ENCODE measurements around the gene RFNG. TPM values are rescaled to one million over a fixed set of nuclear protein-coding genes. Genes with fewer than 3 reads are reported as not detected.

The RFNG gene
- total and polyA plus RNA-seq, 2 of the 4 experiments (the other 2 are of a cell fraction): 6.8 to 47.3 TPM

- Histone ChIP-seq H2BK120ac (ENCODE audit: low read depth, low read length) (no peak overlapping the region), H3K18ac (ENCODE audit: low read depth, low read length) (no peak overlapping the region), H4K91ac (ENCODE audit: insufficient read depth, low read depth, low read length) (no peak overlapping the region), H2BK20ac (ENCODE audit: low read depth, low read length) (no peak overlapping the region), H3K27ac (ENCODE audit: insufficient read depth, low read length) (no peak overlapping the region), H3K56ac (ENCODE audit: extremely low read depth, insufficient read depth, low read length) (no peak overlapping the region), H2AK9ac (replicated peaks; ENCODE audit: low read depth, low read length, poor library complexity) (peak overlapping the region; percentile 42), H3K4me2 (ENCODE audit: low read depth, low read length) (no peak overlapping the region), H4K5ac (ENCODE audit: low read depth, low read length) (no peak overlapping the region), H4K20me1 (ENCODE audit: insufficient read depth, low read length) (peaks cover 5% of the 10 kb centered on the region), H3K79me1 (ENCODE audit: low read depth in 1 of 2, low read length in 2 of 2) (peaks cover 7 to 12% of the 10 kb centered on the region in 2 experiments), H2AFZ (replicated peaks; ENCODE audit: low read length, poor library complexity) (no peak overlapping the region), H3K14ac (replicated peaks; ENCODE audit: low read depth, low read length) (no peak overlapping the region), H3K9me1 (ENCODE audit: insufficient read depth, low read length) (0 out of 2 replicates have a peak, but pooled peaks cover 7% of the 10 kb centered on the region), H3K23ac (ENCODE audit: low read depth, low read length) (no peak overlapping the region), H3K9ac (ENCODE audit: low read depth, low read length) (no peak overlapping the region), H3K4me3 (ENCODE audit: insufficient read depth, low read depth, low read length) (no peak overlapping the region), H2BK15ac (ENCODE audit: low read depth, low read length) (no peak overlapping the region), H2BK5ac (ENCODE audit: low read depth, low read length, poor library complexity, severe bottlenecking) (no peak overlapping the region), H4K8ac (ENCODE audit: low read depth in 2 of 2, low read length in 2 of 2) (no peak overlapping the region), H3K4me1 (ENCODE audit: control insufficient read depth, insufficient read depth, low read length) (peaks cover 11% of the 10 kb centered on the region), H3K27me3 (ENCODE audit: control insufficient read depth, insufficient read depth, low read length) (no peaks in the 10 kb centered on the region), H2AK5ac (ENCODE audit: low read depth, low read length) (no peak overlapping the region), H3K4ac (ENCODE audit: low read depth, low read length) (no peak overlapping the region), H3K36me3 (ENCODE audit: control insufficient read depth, insufficient read depth, low read length) (no peaks in the 10 kb centered on the region; the same call in 1 of the 2 replicates), H3K9me3 (ENCODE audit: control insufficient read depth, insufficient read depth, low read length) (no peaks in the 10 kb centered on the region)
- dilution Hi-C loops (cut with HindIII; ENCODE audit: low sequenced_read_pairs, unreplicated experiment) (no loop called here), intact Hi-C loops (cut with micrococcal nuclease) (loop anchor here (10.0 kb wide), 1 partner anchor 291 kb away; no protein-coding TSS in a partner anchor), in situ Hi-C loops (cut with MboI; ENCODE audit: low sequenced_read_pairs) (loop anchor here (5.0 kb wide), 1 partner anchor 124 kb away; no protein-coding TSS in a partner anchor)
- no TSS peak for BruUV-seq (replicated peaks)
- WGBS, 2 experiments (ENCODE audit: extremely low coverage in 2 of 2, insufficient read length in 1 of 2): 92% methylated on average over 11 of the region's 38 CpGs; no CpG with 5 or more reads in 1 of the 2 experiments
- ATAC-seq (ENCODE audit: low read depth): no peak
- CTCF ChIA-PET: no interaction called here
- POLR2A ChIA-PET (ENCODE audit: unreplicated experiment): no interaction called here
- DNase-seq: no peak
- TF ChIP-seq RAD21 (IDR thresholded peaks at IDR 0.05; ENCODE audit: low read length) (no peak), ELK1 (IDR thresholded peaks at IDR 0.05; ENCODE audit: borderline replicate concordance, low read depth, low read length) (no peak), MXI1 (IDR thresholded peaks at IDR 0.05; ENCODE audit: borderline replicate concordance, low read depth, low read length) (no peak), CEBPB (IDR thresholded peaks at IDR 0.05; ENCODE audit: low read depth, low read length) (no peak), FOS (IDR thresholded peaks at IDR 0.05; ENCODE audit: low read depth, low read length) (no peak), POLR2A (IDR thresholded peaks at IDR 0.05; ENCODE audit: low read depth, low read length) (no peak), USF2 (IDR thresholded peaks at IDR 0.05; ENCODE audit: low read depth, low read length) (no peak), BHLHE40 (IDR thresholded peaks at IDR 0.05; ENCODE audit: low read depth, low read length) (no peak), RCOR1 (IDR thresholded peaks at IDR 0.05; ENCODE audit: insufficient replicate concordance, low read length) (no peak), MAZ (IDR thresholded peaks at IDR 0.05; ENCODE audit: borderline replicate concordance, low read depth, low read length) (no peak), NFE2L2 (IDR thresholded peaks at IDR 0.05; ENCODE audit: low read depth, low read length) (no peak), SMC3 (IDR thresholded peaks at IDR 0.05; ENCODE audit: low read depth, low read length) (no peak), MAFK (IDR thresholded peaks at IDR 0.05; ENCODE audit: low read depth, low read length) (no peak), CTCF (conservative IDR thresholded peaks at IDR 0.05; ENCODE audit: low read depth, low read length) (no peak), RFX5 (IDR thresholded peaks at IDR 0.05; ENCODE audit: low read depth, low read length) (no peak)
Observed at GRCh38 chr17:82033359-82034085, 18.1 kb downstream of the RFNG start.
